SK-N-MC (cell line): ENCODE measurements around the gene ZDBF2.

Experiments used
- EZH2 ChIP-seq: fragments of 200-600 bp; sonication (generic); IDR thresholded peaks from one replicate; pipeline ENCODE4 v1.6.1; 2017; ENCODE audit warnings: antibody characterized with exemption
- POLR2AphosphoS5 ChIP-seq: IDR thresholded peaks from 2 replicates; pipeline ENCODE4 v1.6.1; 2012; ENCODE audit warnings: mild to moderate bottlenecking, low read depth, low read length, borderline replicate concordance

DNA sequence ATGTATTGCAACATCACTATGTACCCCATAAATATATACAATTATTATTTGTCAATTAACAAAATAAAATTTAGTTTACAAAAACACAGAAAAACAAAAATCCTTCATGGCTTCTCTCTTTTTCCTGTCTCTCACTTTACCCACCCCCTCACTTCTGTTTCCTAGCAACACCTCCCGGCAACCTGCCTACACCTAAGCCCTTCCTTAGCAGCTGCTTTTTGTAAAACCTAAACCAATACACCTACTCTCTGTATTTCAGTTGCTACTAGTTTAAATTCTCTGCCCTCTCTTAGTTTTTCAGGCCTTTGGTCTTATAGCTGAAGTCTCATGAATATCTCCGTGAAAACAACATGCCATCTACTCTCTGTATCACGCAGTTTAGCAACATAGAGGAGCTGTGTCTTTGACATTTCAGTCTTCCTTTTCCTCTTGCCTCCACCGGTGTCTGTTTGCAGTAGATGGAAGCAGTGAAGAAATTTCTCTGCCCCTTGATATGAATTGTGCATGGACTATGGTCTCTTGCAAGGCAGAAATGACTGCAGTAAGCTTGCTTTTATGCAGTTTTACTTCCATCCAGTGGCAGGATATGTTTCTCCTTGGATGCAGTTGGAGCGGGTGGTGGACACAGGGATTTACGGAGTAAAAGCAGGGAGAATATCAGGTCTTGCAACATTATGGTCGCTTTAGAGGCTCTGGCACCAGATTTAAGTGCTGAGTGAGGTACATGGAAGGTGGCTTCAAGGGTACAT, 42.0 kb upstream of the ZDBF2 start:
- no peak for TF ChIP-seq POLR2AphosphoS5
- TF ChIP-seq EZH2 = no peak
